Measurements from ENCODE around the gene TNNT2.

The TNNT2 gene

DNA sequence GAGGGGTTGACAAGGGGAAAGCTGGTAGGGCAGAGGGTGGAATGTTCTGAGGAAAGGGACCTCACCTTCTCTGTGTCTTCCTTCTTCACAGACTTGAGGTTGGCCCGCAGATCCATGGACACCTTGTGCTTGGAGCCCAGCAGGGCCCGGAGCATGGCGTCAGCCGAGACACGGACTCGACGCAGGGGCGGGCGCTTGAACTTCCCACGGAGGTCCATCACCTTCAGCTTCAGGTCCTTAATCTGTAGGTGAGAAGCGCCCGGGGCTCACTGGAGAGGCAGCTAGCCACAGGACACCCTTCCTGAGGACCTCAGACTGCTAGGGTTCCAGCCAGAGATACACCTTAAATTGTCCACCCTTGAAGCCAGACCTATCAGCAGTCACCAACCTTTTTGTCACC lies 33.8 kb upstream of the TNNT2 start:
- no peak overlapping the region for H3K9ac ChIP-seq (ENCODE audit: low read length)
- no peaks in the 10 kb centered on the region for H4K20me1 ChIP-seq (ENCODE audit: insufficient read depth, low read length)
- no peak overlapping the region for H3K4me2 ChIP-seq (ENCODE audit: low read depth, low read length)
- peaks cover 58% of the 10 kb centered on the region for H3K27me3 ChIP-seq (replicated peaks; ENCODE audit: insufficient read depth, low read length)
- no peaks in the 10 kb centered on the region for H3K9me3 ChIP-seq (replicated peaks; ENCODE audit: insufficient read depth, low read length)
- TF ChIP-seq, protein P1, sequence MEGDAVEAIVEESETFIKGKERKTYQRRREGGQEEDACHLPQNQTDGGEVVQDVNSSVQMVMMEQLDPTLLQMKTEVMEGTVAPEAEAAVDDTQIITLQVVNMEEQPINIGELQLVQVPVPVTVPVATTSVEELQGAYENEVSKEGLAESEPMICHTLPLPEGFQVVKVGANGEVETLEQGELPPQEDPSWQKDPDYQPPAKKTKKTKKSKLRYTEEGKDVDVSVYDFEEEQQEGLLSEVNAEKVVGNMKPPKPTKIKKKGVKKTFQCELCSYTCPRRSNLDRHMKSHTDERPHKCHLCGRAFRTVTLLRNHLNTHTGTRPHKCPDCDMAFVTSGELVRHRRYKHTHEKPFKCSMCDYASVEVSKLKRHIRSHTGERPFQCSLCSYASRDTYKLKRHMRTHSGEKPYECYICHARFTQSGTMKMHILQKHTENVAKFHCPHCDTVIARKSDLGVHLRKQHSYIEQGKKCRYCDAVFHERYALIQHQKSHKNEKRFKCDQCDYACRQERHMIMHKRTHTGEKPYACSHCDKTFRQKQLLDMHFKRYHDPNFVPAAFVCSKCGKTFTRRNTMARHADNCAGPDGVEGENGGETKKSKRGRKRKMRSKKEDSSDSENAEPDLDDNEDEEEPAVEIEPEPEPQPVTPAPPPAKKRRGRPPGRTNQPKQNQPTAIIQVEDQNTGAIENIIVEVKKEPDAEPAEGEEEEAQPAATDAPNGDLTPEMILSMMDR (IDR thresholded peaks at IDR 0.05; ENCODE audit: low read length): no peak
- TF ChIP-seq EZH2phosphoT487 (IDR thresholded peaks at IDR 0.05; ENCODE audit: low read length) (no peak), EZH2 (optimal IDR thresholded peaks at IDR 0.05; ENCODE audit: low read depth, low read length) (no peak)
- H3K9me2 ChIP-seq (replicated peaks; ENCODE audit: insufficient read depth, low read length): no peaks in the 10 kb centered on the region
- no peaks in the 10 kb centered on the region for H3K4me1 ChIP-seq (ENCODE audit: low read length)
- H3K79me2 ChIP-seq (ENCODE audit: low read length): no peaks in the 10 kb centered on the region
- no peaks in the 10 kb centered on the region for H3K36me3 ChIP-seq (replicated peaks; ENCODE audit: insufficient read depth, low read length)
- DNase-seq: no peak
- H2AFZ ChIP-seq (ENCODE audit: low read length): no peak overlapping the region
- H3F3A ChIP-seq (ENCODE audit: insufficient read depth, low read length): no peaks in the 10 kb centered on the region
- H3K27ac ChIP-seq (ENCODE audit: low read length): no peak overlapping the region
- H3K4me3 ChIP-seq (ENCODE audit: low read length): no peak overlapping the region

DNA sequence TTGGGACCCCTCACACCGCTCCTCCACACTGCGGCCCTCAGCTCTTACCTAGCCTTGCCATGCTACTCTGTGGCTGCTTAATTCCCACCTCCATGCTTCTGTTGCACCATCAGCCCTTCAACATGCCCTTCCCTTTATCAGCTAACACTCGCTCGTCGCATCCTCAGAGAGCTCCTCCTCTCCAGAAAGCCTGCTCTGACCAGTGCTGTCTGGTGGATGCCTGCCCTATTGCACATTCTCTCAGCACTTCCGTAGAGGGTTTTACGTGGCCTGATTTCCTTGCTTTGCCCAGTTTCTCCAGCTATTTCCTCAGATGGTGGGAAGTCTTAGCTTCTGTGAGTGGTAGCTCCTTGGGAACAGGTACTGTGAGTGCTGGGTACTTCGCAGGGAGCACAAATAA lies 32.0 kb upstream of the TNNT2 start:
- Histone ChIP-seq H3K27me3 (replicated peaks; ENCODE audit: insufficient read depth, low read length) (peaks cover 46% of the 10 kb centered on the region), H2AFZ (ENCODE audit: low read length) (no peak overlapping the region), H3K4me3 (ENCODE audit: low read length) (no peak overlapping the region), H3K9ac (ENCODE audit: low read length) (no peak overlapping the region), H3F3A (ENCODE audit: insufficient read depth, low read length) (no peaks in the 10 kb centered on the region), H3K9me2 (replicated peaks; ENCODE audit: insufficient read depth, low read length) (no peaks in the 10 kb centered on the region), H4K20me1 (ENCODE audit: insufficient read depth, low read length) (no peaks in the 10 kb centered on the region), H3K79me2 (ENCODE audit: low read length) (no peaks in the 10 kb centered on the region), H3K36me3 (replicated peaks; ENCODE audit: insufficient read depth, low read length) (no peaks in the 10 kb centered on the region), H3K9me3 (replicated peaks; ENCODE audit: insufficient read depth, low read length) (no peaks in the 10 kb centered on the region), H3K27ac (ENCODE audit: low read length) (no peak overlapping the region), H3K4me1 (ENCODE audit: low read length) (no peaks in the 10 kb centered on the region), H3K4me2 (ENCODE audit: low read depth, low read length) (no peak overlapping the region)
- DNase-seq: no peak
- TF ChIP-seq EZH2phosphoT487 (IDR thresholded peaks at IDR 0.05; ENCODE audit: low read length): no peak
- no peak for TF ChIP-seq EZH2 (optimal IDR thresholded peaks at IDR 0.05; ENCODE audit: low read depth, low read length)
- TF ChIP-seq, protein P1 (IDR thresholded peaks at IDR 0.05; ENCODE audit: low read length): no peak

DNA sequence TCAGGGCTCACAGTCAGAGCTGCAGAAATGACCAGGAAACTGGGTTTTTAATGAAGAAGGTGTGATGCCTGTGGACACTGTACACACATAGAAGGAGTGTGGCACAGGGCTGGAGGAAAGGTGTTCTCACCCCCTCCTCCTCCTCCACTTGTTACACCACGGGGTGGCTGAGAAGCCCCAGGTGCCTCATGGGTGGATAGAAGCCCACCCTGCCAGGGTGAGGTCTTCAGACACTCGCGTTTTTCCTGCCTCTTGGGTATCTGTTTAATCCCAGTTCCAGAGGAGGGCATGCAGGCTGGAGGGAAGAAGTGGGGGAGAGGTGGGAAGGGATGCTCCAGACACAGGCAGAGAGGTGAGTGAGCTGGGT lies 31.3 kb upstream of the TNNT2 start:
- H3K4me2 ChIP-seq (ENCODE audit: low read depth, low read length): no peak overlapping the region
- peaks cover 49% of the 10 kb centered on the region for H3K27me3 ChIP-seq (replicated peaks; ENCODE audit: insufficient read depth, low read length)
- no peaks in the 10 kb centered on the region for H4K20me1 ChIP-seq (ENCODE audit: insufficient read depth, low read length)
- no peak for TF ChIP-seq EZH2 (optimal IDR thresholded peaks at IDR 0.05; ENCODE audit: low read depth, low read length)
- no peak for TF ChIP-seq EZH2phosphoT487 (IDR thresholded peaks at IDR 0.05; ENCODE audit: low read length)
- TF ChIP-seq, protein P1 (IDR thresholded peaks at IDR 0.05; ENCODE audit: low read length): no peak
- no peak overlapping the region for H2AFZ ChIP-seq (ENCODE audit: low read length)
- H3K9ac ChIP-seq (ENCODE audit: low read length): no peak overlapping the region
- no peak overlapping the region for H3K4me3 ChIP-seq (ENCODE audit: low read length)
- H3F3A ChIP-seq (ENCODE audit: insufficient read depth, low read length): no peaks in the 10 kb centered on the region
- no peaks in the 10 kb centered on the region for H3K79me2 ChIP-seq (ENCODE audit: low read length)
- H3K36me3 ChIP-seq (replicated peaks; ENCODE audit: insufficient read depth, low read length): no peaks in the 10 kb centered on the region
- no peak overlapping the region for H3K27ac ChIP-seq (ENCODE audit: low read length)
- H3K9me3 ChIP-seq (replicated peaks; ENCODE audit: insufficient read depth, low read length): no peaks in the 10 kb centered on the region
- H3K4me1 ChIP-seq (ENCODE audit: low read length): no peaks in the 10 kb centered on the region
- H3K9me2 ChIP-seq (replicated peaks; ENCODE audit: insufficient read depth, low read length): no peaks in the 10 kb centered on the region
- no peak for DNase-seq
